ENCODE results near the gene FZD1. TPM values are rescaled to one million over a fixed set of nuclear protein-coding genes. Genes with fewer than 3 reads are reported as not detected.
A peak's percentile ranks its signal among the peaks of the same experiment; 100 is the strongest.

Gene FZD1
- total RNA-seq (1.4 TPM), polyA plus RNA-seq (2.8 TPM)
- long read RNA-seq, donor 1 = 0 reads
- long read RNA-seq, donor 2 = 0 reads
- long read RNA-seq, donor 3, full-length matches to known transcripts = 3 of 3 reads
- long read RNA-seq, donor 3, partial matches to known transcripts = 0 of 3 reads
- long read RNA-seq, donor 3, other reads (novel, unspliced or antisense) = 0 of 3 reads
- long read RNA-seq, donor 4, full-length matches to known transcripts = 4 of 4 reads
- long read RNA-seq, donor 4, partial matches to known transcripts = 0 of 4 reads
- long read RNA-seq, donor 4, other reads (novel, unspliced or antisense) = 0 of 4 reads
- long read RNA-seq, donor 5, full-length matches to known transcripts = 16 of 16 reads
- long read RNA-seq, donor 5, partial matches to known transcripts = 0 of 16 reads
- long read RNA-seq, donor 5, other reads (novel, unspliced or antisense) = 0 of 16 reads
- long read RNA-seq, donor 6, full-length matches to known transcripts = 1 of 1 reads
- long read RNA-seq, donor 6, partial matches to known transcripts = 0 of 1 reads
- long read RNA-seq, donor 6, other reads (novel, unspliced or antisense) = 0 of 1 reads
- long read RNA-seq, donor 7, full-length matches to known transcripts = 6 of 6 reads
- long read RNA-seq, donor 7, partial matches to known transcripts = 0 of 6 reads
- long read RNA-seq, donor 7, other reads (novel, unspliced or antisense) = 0 of 6 reads
- long read RNA-seq, donor 8, full-length matches to known transcripts = 5 of 5 reads
- long read RNA-seq, donor 8, partial matches to known transcripts = 0 of 5 reads
- long read RNA-seq, donor 8, other reads (novel, unspliced or antisense) = 0 of 5 reads
- long read RNA-seq, donor 9, full-length matches to known transcripts = 2 of 2 reads
- long read RNA-seq, donor 9, partial matches to known transcripts = 0 of 2 reads
- long read RNA-seq, donor 9, other reads (novel, unspliced or antisense) = 0 of 2 reads
- long read RNA-seq, donor 10, full-length matches to known transcripts = 4 of 4 reads
- long read RNA-seq, donor 10, partial matches to known transcripts = 0 of 4 reads
- long read RNA-seq, donor 10, other reads (novel, unspliced or antisense) = 0 of 4 reads

DNA sequence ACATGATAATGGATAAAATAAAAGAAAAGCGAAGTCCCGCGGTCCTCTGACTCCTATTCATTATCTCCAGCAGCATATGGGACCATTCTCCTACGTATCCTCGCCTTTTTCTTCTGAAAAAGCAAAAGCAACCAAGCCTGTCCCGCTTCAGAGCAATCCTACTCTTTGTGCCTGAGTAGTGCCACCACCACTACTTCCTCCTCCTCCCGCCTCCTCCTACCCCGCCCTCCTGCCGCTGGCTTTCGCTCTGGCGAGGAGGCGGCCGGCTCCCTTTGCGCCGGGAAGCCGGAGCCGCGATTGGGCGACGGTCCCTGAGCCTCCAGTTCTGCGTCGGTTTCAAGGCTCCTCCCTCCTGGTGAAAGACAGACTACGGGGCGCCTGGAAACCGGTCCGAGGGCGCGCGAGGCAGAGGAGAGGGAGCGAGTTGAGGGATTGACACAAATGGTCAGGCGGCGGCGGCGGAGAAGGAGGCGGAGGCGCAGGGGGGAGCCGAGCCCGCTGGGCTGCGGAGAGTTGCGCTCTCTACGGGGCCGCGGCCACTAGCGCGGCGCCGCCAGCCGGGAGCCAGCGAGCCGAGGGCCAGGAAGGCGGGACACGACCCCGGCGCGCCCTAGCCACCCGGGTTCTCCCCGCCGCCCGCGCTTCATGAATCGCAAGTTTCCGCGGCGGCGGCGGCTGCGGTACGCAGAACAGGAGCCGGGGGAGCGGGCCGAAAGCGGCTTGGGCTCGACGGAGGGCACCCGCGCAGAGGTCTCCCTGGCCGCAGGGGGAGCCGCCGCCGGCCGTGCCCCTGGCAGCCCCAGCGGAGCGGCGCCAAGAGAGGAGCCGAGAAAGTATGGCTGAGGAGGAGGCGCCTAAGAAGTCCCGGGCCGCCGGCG, at the start of gene FZD1:
Gene FZD1, plus strand, starts transcription at position 388 of the 878 bp plus-strand sequence. Its CDS starts 448 bp downstream, at position 836.
- WGBS = under 1% methylated on average over 90 of the region's 90 CpGs
- peak; percentile 8 to 74 (median 42) for DNase-seq (ENCODE audit: low read depth in 6 of 9, low spot score in 9 of 9)
- Histone ChIP-seq H3K27me3 (ENCODE audit: control insufficient read depth in 2 of 2, insufficient read depth in 1 of 2, low read length in 1 of 2) (peaks cover 12 to 62% of the 10 kb centered on the region in 2 donors), H3K4me1 (ENCODE audit: control insufficient read depth in 2 of 2, insufficient read depth in 2 of 2, low read length in 2 of 2) (peaks cover 8 to 12% of the 10 kb centered on the region in 2 donors), H3K27ac (ENCODE audit: low read depth in 1 of 2, low read length in 1 of 2) (peak within 1 kb of the TSS in 1 of 2 donors; percentile 77), H3K36me3 (ENCODE audit: control insufficient read depth in 2 of 2, insufficient read depth in 2 of 2, low read length in 1 of 2) (no peaks in the 10 kb centered on the region), H3K4me3 (ENCODE audit: low read length in 2 of 2) (peak within 1 kb of the TSS; percentile 31 to 77), H3K9me3 (ENCODE audit: control insufficient read depth in 2 of 2, insufficient read depth in 1 of 2, low read length in 1 of 2) (peaks cover 0 to 14% of the 10 kb centered on the region in 2 donors)

DNA sequence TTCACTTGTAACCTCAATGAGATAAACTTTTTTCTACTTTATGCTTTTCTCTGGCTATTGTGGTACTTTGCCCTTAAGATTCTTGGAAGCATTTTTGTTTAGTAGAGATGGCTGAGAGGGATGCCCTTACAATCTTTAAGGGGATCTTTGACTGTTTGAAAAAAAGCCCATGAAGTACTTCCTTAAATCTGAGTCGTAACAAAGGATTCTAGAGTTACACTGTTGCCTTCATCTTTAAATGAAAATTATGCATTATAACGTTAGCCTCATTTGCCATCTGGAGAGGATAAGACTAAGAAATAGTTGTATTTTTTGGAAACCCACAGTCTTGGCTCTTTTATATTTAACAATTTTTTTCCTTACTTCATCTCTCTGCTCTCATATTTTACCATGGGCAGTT, 37.8 kb upstream of the FZD1 start:
- Histone ChIP-seq H3K9me3 (ENCODE audit: control insufficient read depth in 2 of 2, insufficient read depth in 1 of 2, low read length in 1 of 2) (no peaks in the 10 kb centered on the region), H3K27ac (ENCODE audit: low read depth in 1 of 2, low read length in 1 of 2) (no peak overlapping the region), H3K4me1 (ENCODE audit: control insufficient read depth in 2 of 2, insufficient read depth in 2 of 2, low read length in 2 of 2) (no peaks in the 10 kb centered on the region), H3K36me3 (ENCODE audit: control insufficient read depth in 2 of 2, insufficient read depth in 2 of 2, low read length in 1 of 2) (no peaks in the 10 kb centered on the region), H3K4me3 (ENCODE audit: low read length in 2 of 2) (no peak overlapping the region), H3K27me3 (ENCODE audit: control insufficient read depth in 2 of 2, insufficient read depth in 1 of 2, low read length in 1 of 2) (no peaks in the 10 kb centered on the region)
- DNase-seq (ENCODE audit: low read depth in 6 of 9, low spot score in 9 of 9) = no peak
- WGBS = 74% methylated on average over 2 of the region's 2 CpGs

DNA sequence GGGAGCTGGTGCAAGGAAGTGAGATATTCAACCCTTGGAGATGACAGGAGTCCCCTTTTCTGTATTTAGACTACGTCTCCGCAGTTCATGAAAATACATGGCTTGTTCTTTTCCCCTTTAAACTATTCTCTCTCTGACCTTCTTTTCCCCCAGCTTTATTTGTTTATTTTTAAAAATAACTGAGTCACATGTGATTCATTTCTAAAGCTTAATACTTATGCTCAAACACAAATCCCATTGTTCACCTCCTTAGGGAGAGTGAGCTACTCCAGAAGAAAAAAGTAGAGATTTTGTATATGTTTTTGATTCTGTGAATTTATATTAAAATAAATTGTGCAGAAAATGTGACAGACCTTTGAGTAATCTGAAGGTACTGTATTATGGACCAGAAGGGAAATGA, 35.9 kb upstream of the FZD1 start:
- Histone ChIP-seq H3K9me3 (ENCODE audit: control insufficient read depth in 2 of 2, insufficient read depth in 1 of 2, low read length in 1 of 2) (no peaks in the 10 kb centered on the region), H3K36me3 (ENCODE audit: control insufficient read depth in 2 of 2, insufficient read depth in 2 of 2, low read length in 1 of 2) (no peaks in the 10 kb centered on the region), H3K4me3 (ENCODE audit: low read length in 2 of 2) (no peak overlapping the region), H3K4me1 (ENCODE audit: control insufficient read depth in 2 of 2, insufficient read depth in 2 of 2, low read length in 2 of 2) (no peaks in the 10 kb centered on the region), H3K27ac (ENCODE audit: low read depth in 1 of 2, low read length in 1 of 2) (no peak overlapping the region), H3K27me3 (ENCODE audit: control insufficient read depth in 2 of 2, insufficient read depth in 1 of 2, low read length in 1 of 2) (no peaks in the 10 kb centered on the region)
- no peak for DNase-seq (ENCODE audit: low read depth in 6 of 9, low spot score in 9 of 9)
- 97% methylated on average over 2 of the region's 2 CpGs for WGBS

DNA sequence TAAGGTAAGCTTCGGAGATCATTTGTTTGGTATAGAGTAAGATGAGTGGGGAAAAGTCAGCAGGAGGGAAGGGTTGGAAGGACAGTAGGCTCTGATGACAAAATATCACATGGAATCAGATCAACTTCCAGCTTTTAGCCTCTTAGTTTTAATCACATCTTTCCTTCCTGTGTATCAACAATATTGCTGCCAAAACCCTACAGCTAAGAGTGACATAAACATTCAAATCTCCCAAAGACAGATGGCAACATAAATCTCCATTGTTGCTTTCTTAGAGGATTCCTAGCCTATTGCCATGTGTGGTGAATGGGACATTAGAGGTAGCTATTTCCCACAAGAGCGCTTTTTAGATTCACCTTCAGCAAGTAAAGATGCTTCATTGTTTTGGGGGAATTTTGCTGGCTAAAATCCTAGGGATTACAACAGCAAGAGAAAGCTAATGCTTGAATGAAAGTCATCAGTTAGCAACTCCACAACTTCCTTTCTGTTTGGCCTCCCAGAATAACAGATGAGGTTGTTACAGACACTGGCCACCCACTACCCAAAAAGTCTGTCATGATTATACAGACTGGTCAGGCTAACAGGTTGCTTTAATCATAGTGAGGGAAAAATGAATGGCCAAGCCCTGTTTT, 35.2 kb upstream of the FZD1 start:
- no peaks in the 10 kb centered on the region for H3K4me1 ChIP-seq (ENCODE audit: control insufficient read depth in 2 of 2, insufficient read depth in 2 of 2, low read length in 2 of 2)
- no peaks in the 10 kb centered on the region for H3K36me3 ChIP-seq (ENCODE audit: control insufficient read depth in 2 of 2, insufficient read depth in 2 of 2, low read length in 1 of 2)
- H3K27me3 ChIP-seq (ENCODE audit: control insufficient read depth in 2 of 2, insufficient read depth in 1 of 2, low read length in 1 of 2) = peaks cover 0 to 2% of the 10 kb centered on the region in 2 donors
- no peaks in the 10 kb centered on the region for H3K9me3 ChIP-seq (ENCODE audit: control insufficient read depth in 2 of 2, insufficient read depth in 1 of 2, low read length in 1 of 2)
- H3K4me3 ChIP-seq (ENCODE audit: low read length in 2 of 2) = no peak overlapping the region
- no peak for DNase-seq (ENCODE audit: low read depth in 6 of 9, low spot score in 9 of 9)
- no peak overlapping the region for H3K27ac ChIP-seq (ENCODE audit: low read depth in 1 of 2, low read length in 1 of 2)
- 91% methylated on average over 2 of the region's 2 CpGs for WGBS

DNA sequence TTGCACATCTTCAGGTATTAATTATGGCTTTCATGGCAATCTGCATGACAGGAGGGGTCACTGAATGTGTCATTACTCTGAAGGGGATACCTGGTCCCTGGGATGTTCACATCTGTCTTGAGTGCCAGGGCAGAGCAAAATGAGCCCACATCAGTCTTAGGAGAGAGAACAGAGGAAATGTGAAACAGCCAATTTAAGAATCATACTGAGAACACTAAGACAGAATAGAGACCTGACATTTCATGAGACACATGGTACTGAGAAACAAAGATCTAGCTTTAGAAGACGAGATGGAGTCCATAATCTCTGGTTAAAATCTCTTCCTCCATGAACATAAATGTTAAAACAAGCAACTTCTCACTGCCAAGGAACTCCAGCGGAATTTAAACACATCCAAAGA, 34.1 kb upstream of the FZD1 start:
- DNase-seq (ENCODE audit: low read depth in 6 of 9, low spot score in 9 of 9) = no peak
- Histone ChIP-seq H3K36me3 (ENCODE audit: control insufficient read depth in 2 of 2, insufficient read depth in 2 of 2, low read length in 1 of 2) (no peaks in the 10 kb centered on the region), H3K4me3 (ENCODE audit: low read length in 2 of 2) (no peak overlapping the region), H3K27ac (ENCODE audit: low read depth in 1 of 2, low read length in 1 of 2) (no peak overlapping the region), H3K27me3 (ENCODE audit: control insufficient read depth in 2 of 2, insufficient read depth in 1 of 2, low read length in 1 of 2) (peaks cover 0 to 2% of the 10 kb centered on the region in 2 donors), H3K9me3 (ENCODE audit: control insufficient read depth in 2 of 2, insufficient read depth in 1 of 2, low read length in 1 of 2) (no peaks in the 10 kb centered on the region), H3K4me1 (ENCODE audit: control insufficient read depth in 2 of 2, insufficient read depth in 2 of 2, low read length in 2 of 2) (no peaks in the 10 kb centered on the region)
- 82% methylated on average over 2 of the region's 2 CpGs for WGBS

DNA sequence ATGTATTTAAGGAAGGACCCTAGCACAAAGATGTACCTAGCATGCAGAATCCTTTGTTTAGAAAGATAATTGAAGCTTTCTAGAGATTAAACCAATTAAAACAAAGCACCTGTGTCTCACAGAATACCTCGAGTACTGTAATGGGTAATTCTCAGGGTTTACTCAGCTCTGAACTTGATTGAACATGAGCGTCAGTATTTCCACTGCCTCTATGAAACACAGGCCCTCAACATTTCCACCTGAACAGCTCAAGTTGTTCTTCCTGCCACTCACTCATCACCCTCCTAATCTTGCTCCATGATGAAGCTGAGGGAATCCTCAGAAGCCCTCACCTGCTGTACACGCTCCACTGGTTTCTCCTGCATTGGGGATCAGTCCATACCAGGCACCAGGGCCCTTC, 33.7 kb upstream of the FZD1 start:
- Histone ChIP-seq H3K9me3 (ENCODE audit: control insufficient read depth in 2 of 2, insufficient read depth in 1 of 2, low read length in 1 of 2) (no peaks in the 10 kb centered on the region), H3K4me3 (ENCODE audit: low read length in 2 of 2) (no peak overlapping the region), H3K27me3 (ENCODE audit: control insufficient read depth in 2 of 2, insufficient read depth in 1 of 2, low read length in 1 of 2) (peaks cover 0 to 2% of the 10 kb centered on the region in 2 donors), H3K4me1 (ENCODE audit: control insufficient read depth in 2 of 2, insufficient read depth in 2 of 2, low read length in 2 of 2) (no peaks in the 10 kb centered on the region), H3K36me3 (ENCODE audit: control insufficient read depth in 2 of 2, insufficient read depth in 2 of 2, low read length in 1 of 2) (no peaks in the 10 kb centered on the region), H3K27ac (ENCODE audit: low read depth in 1 of 2, low read length in 1 of 2) (no peak overlapping the region)
- no peak for DNase-seq (ENCODE audit: low read depth in 6 of 9, low spot score in 9 of 9)
- 91% methylated on average over 3 of the region's 3 CpGs for WGBS

DNA sequence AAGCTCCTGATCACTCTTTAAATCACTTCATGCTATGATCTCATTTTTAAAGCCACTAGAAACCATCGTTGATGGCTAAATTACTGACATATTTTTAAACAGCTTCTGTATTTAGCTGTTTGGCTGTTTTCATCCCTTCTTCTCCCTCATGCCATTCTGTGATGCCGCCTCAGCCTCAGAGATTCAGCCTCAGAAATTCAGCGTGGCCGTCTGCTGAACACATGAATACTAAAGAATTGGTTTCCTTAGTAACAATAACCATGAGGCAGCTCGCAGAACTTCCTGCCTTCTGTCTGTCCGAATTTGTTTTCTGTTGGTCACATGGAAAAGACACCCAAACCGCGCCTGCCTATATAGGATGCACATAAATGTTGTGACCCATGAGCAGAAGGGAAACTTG, 31.0 kb upstream of the FZD1 start:
- no peak for DNase-seq (ENCODE audit: low read depth in 6 of 9, low spot score in 9 of 9)
- Histone ChIP-seq H3K27ac (ENCODE audit: low read depth in 1 of 2, low read length in 1 of 2) (no peak overlapping the region), H3K4me1 (ENCODE audit: control insufficient read depth in 2 of 2, insufficient read depth in 2 of 2, low read length in 2 of 2) (no peaks in the 10 kb centered on the region), H3K9me3 (ENCODE audit: control insufficient read depth in 2 of 2, insufficient read depth in 1 of 2, low read length in 1 of 2) (no peaks in the 10 kb centered on the region), H3K4me3 (ENCODE audit: low read length in 2 of 2) (no peak overlapping the region), H3K36me3 (ENCODE audit: control insufficient read depth in 2 of 2, insufficient read depth in 2 of 2, low read length in 1 of 2) (no peaks in the 10 kb centered on the region), H3K27me3 (ENCODE audit: control insufficient read depth in 2 of 2, insufficient read depth in 1 of 2, low read length in 1 of 2) (peaks cover 0 to 2% of the 10 kb centered on the region in 2 donors)
- 76% methylated on average over 8 of the region's 8 CpGs for WGBS

DNA sequence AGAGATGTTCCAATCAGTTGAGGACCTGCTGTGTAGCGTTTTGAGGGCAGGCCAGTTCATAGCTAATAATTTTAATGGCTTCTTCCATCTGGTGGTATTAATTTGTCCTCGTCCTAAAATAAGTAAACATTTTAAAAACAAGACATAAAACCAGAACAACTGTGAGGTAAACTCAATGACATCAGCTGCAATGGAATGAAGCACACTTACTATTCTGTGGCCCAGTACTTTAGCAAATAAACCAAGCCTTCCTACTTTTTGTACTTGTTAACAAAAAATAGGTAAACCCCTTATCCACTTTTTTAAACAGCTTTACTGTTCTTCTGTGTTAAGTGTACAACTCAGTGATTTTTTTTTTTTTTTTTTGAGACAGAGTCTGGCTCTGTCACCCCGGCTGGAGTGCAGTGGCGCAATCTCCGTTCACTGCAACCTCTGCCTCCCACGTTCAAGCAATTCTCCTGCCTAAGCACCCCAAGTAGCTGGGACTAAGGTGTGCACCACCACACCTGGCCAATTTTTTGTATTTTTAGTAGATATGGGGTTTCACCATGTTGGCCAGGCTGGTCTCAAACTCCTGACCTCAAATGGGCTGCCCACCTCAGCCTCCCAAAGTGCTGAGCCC, 28.9 kb upstream of the FZD1 start:
- peaks cover 0 to 2% of the 10 kb centered on the region in 2 donors for H3K27me3 ChIP-seq (ENCODE audit: control insufficient read depth in 2 of 2, insufficient read depth in 1 of 2, low read length in 1 of 2)
- H3K36me3 ChIP-seq (ENCODE audit: control insufficient read depth in 2 of 2, insufficient read depth in 2 of 2, low read length in 1 of 2) = no peaks in the 10 kb centered on the region
- no peak for DNase-seq (ENCODE audit: low read depth in 6 of 9, low spot score in 9 of 9)
- no peak overlapping the region for H3K27ac ChIP-seq (ENCODE audit: low read depth in 1 of 2, low read length in 1 of 2)
- WGBS = 96% methylated on average over 6 of the region's 6 CpGs
- no peaks in the 10 kb centered on the region for H3K9me3 ChIP-seq (ENCODE audit: control insufficient read depth in 2 of 2, insufficient read depth in 1 of 2, low read length in 1 of 2)
- H3K4me1 ChIP-seq (ENCODE audit: control insufficient read depth in 2 of 2, insufficient read depth in 2 of 2, low read length in 2 of 2) = no peaks in the 10 kb centered on the region
- H3K4me3 ChIP-seq (ENCODE audit: low read length in 2 of 2) = no peak overlapping the region
